ENCODE data around the gene BRPF1.

DNA sequence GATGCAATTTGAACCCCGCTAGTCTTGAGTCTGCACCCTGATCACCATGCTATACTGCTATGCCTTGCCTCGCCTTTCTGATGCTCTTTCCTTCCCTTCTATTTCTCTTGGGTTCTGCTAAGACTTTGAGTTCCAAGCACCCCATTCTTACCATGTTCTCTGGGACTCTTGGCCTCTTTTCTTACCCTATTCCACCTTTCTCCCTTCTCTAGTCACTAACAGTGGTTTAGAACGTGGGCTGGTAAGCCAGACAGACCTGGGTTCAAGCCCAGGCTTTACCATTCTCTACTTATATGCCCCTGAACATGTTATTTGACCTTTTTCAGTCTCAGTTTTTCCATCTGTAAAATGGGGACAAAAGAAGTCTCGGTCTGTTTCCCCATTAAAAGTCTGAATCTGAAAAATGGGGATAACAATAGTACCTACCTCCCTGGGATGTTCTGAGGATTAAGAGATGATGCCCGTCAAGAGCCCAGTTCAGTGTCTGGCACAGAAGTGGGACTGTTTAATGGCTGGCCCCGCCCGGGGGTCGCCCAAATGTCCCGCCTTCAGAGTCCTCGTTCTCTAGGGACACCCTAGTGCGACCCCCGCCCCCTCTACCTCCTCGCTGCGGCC is 60.4 kb downstream of the BRPF1 start:
- TF ChIP-seq, protein P1, sequence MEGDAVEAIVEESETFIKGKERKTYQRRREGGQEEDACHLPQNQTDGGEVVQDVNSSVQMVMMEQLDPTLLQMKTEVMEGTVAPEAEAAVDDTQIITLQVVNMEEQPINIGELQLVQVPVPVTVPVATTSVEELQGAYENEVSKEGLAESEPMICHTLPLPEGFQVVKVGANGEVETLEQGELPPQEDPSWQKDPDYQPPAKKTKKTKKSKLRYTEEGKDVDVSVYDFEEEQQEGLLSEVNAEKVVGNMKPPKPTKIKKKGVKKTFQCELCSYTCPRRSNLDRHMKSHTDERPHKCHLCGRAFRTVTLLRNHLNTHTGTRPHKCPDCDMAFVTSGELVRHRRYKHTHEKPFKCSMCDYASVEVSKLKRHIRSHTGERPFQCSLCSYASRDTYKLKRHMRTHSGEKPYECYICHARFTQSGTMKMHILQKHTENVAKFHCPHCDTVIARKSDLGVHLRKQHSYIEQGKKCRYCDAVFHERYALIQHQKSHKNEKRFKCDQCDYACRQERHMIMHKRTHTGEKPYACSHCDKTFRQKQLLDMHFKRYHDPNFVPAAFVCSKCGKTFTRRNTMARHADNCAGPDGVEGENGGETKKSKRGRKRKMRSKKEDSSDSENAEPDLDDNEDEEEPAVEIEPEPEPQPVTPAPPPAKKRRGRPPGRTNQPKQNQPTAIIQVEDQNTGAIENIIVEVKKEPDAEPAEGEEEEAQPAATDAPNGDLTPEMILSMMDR (IDR thresholded peaks at IDR 0.05) = no peak
- TF ChIP-seq, protein P2, sequence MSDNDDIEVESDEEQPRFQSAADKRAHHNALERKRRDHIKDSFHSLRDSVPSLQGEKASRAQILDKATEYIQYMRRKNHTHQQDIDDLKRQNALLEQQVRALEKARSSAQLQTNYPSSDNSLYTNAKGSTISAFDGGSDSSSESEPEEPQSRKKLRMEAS (IDR thresholded peaks at IDR 0.05; ENCODE audit: low read depth) = no peak
- TF ChIP-seq YY1 (IDR thresholded peaks at IDR 0.05; ENCODE audit: low read depth) (no peak), POLR2AphosphoS5 (IDR thresholded peaks at IDR 0.05; ENCODE audit: low read depth, low read length) (no peak), TAF1 (IDR thresholded peaks at IDR 0.05; ENCODE audit: borderline replicate concordance, low read depth, low read length) (no peak), RFX5 (IDR thresholded peaks at IDR 0.05; ENCODE audit: low read length) (no peak), CHD2 (IDR thresholded peaks at IDR 0.05; ENCODE audit: low read length, partially characterized antibody) (no peak), SMC3 (IDR thresholded peaks at IDR 0.05; ENCODE audit: low read depth, low read length) (no peak)
